HT-29 (cell line): ENCODE results near the gene SOWAHD. TPM values are rescaled to one million over a fixed set of nuclear protein-coding genes. Genes with fewer than 3 reads are reported as not detected.
"Not testable (repeated sequence)": the region's sequence is repeated elsewhere in the genome, so short reads cannot be mapped to it uniquely, and the experiment has no call there.

Experiments
- DNase-seq: peaks from one replicate; pipeline ENCODE4 v3.0.0-alpha.2; 2015; ENCODE audit warnings: low spot score
- total RNA-seq: library from RNA; depleted of rRNA; stranded (reverse); fragments of >200 nt; shearing (Covaris generic); gene quantifications from 2 replicates; pipeline ENCODE4 v1.2.3, GENCODE V29; 2014

SOWAHD gene
- total RNA-seq, 1 experiment from 2014 or later = 1.0 TPM

DNA sequence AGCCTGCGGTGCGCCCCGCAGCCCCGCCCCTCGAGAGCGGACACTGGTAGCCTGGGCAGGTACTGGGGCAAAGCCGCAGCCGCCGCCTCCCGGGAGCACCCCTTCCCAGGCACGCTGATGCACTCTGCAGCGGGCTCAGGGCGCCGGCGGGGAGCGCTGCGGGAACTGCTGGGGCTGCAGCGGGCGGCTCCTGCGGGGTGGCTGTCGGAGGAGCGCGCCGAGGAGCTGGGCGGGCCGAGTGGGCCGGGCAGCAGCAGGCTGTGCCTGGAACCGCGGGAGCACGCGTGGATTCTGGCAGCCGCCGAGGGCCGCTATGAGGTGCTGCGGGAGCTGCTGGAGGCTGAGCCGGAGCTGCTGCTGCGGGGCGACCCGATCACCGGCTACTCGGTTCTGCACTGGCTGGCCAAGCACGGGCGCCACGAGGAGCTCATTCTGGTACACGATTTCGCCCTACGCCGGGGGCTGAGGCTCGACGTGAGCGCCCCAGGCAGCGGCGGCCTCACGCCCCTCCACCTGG, 401 bp downstream of the SOWAHD start:
- no peak for DNase-seq

DNA sequence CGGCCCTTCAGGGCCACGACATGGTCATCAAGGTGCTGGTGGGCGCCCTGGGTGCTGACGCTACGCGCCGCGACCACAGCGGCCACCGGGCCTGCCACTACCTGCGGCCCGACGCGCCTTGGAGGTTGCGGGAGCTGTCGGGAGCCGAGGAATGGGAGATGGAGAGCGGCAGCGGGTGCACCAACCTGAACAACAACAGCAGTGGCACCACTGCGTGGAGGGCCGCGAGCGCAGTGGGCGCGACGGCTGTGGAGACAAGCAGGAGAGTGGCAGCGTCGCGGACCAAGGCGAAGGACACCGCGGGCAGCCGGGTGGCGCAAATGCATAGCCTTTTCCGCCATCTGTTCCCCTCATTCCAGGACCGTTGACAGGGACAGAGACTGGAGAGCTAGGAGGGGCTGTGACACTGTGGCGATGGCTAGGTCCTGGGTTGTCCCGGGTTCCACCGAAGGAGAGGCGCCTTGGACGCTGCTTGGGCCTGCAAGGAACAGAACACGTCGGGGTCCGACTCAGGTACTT, 919 bp downstream of the SOWAHD start:
- no peak for DNase-seq

DNA sequence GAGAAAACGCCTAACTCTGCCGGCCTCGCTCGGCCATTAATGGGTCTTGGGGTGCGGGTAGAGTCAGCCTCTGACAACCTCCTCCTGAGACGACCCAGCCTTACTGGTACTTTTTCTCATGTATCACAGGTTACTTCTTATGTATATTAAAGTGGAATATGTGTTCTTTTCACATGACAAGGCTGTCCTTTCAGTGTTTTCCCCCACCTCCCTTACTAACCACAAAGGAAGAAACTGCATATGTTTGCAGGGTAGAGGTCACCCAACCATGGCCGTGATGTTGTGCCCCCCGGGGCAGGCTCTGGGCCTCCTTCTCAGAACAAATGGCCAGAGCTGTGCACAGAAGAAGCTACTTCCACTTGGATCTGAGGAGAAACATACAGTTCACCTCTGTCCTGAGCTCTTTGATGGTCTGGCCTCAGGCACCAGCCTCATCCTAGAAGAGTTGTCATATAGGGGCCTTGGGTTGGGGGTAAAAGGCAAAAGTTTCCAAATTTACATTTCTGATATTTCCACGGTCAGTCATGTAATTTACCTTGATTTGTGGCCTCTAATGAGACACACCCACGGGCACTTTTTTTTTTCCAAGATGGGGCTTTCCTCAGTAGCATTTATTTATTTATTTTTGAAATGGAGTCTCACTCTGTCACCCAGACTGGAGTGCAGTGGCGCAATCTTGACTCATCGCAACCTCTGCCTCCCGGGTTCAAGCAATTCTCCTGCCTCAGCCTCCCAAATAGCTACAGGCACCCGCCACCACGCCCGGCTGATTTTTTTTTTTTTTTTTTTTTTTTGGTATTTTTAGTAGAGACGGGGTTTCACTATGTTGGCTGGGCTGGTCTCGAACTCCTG, 1.9 kb downstream of the SOWAHD start:
- DNase-seq = no peak

DNA sequence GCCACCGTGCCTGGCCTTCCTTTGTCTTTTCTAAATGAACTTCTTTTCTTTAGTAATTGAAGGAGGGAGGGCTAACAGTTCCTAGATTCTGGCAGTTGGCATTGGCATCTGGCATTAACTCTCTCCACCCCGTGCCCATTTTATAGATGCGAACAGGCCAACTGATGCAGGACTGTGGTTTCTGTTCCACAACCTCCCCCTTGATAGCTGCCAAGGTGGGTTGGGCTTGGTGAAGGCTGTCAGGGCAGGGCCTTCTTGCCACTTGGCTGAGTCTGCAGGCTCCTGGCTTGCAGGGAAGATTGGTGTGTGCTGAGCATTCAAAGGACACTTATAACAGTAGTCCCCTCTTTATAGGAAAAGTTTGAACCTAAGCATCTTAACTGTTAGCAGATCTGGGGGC, 4.3 kb downstream of the SOWAHD start:
- DNase-seq = no peak

DNA sequence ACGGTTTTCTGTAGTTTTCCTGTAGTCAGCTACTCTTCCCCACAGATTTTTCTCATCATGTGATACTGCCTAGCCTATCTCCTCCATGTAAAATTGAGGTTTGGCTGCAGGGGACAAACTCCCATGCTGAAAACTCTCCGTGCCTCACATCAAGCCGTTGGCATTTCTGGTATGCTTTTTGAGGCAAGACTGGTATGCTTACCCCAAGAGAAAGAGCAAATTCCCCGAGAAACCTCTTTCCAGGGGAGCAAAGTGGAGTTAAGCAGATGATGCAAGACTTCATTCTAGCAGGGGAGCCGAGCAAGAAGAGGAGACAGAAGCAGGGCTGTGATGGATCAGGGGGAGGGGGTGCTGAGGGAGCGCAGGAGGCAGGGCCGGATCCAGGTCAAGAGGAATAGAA, 4.8 kb downstream of the SOWAHD start:
- no peak for DNase-seq

DNA sequence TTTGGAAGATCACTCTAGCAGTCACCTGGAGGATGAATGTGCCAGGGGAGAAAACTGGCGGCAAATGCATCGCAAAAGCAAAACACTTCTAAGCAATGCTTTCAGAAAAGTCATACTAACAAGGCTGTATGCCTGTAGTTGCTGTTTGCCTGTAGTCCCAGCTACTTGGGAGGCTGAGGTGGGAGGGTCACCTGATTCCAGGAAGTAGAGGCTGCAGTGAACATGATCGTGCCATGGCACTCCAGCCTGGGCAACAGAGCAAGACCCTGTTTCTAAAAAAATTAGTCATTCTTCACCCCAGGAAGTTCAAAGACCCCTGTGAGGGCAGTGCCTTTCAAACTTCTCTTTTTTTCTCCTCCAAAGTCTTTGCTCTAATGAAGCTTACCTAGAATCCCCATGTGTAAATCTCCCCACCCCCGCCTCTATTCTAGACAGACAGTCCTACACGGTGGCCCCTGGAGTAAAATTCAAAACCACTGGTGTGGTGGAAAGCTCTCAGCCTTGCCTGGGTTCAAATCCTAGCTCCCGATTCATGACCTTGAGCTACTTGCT, 5.5 kb downstream of the SOWAHD start:
- no peak for DNase-seq

DNA sequence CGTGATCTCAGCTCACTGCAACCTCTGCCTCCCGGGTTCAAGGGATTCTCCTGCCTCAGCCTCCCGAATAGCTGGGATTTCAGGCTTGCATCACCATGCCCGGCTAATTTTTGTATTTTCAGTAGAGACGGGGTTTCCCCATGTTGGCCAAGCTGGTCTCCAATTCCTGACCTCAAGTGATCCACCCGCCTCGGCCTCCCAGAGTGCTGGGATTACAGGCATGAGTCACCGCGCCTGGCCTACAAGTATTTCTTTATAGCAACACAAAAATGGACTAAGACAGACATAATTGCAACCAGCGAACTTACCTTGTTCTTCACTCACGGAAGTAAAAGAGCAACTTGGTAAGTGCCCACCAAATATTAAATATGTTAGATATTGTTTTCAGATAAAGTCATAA, 10.0 kb downstream of the SOWAHD start:
- not testable (repeated sequence) for DNase-seq

DNA sequence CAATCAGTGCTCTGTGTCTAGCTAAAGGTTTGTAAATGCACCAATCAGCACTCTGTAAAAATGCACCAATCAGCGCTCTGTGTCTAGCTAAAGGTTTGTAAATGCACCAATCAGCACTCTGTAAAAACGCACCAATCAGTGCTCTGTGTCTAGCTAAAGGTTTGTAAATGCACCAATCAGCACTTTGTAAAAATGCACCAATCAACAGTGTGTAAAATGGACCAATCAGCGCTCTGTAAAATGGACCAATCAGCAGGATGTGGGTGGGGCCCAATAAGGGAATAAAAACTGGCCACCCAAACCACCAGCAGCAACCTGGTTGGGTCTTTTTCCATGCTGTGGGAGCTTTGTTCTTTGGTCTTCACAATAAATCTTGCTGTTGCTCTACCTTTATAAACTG, 11.0 kb downstream of the SOWAHD start:
- DNase-seq = not testable (repeated sequence)

DNA sequence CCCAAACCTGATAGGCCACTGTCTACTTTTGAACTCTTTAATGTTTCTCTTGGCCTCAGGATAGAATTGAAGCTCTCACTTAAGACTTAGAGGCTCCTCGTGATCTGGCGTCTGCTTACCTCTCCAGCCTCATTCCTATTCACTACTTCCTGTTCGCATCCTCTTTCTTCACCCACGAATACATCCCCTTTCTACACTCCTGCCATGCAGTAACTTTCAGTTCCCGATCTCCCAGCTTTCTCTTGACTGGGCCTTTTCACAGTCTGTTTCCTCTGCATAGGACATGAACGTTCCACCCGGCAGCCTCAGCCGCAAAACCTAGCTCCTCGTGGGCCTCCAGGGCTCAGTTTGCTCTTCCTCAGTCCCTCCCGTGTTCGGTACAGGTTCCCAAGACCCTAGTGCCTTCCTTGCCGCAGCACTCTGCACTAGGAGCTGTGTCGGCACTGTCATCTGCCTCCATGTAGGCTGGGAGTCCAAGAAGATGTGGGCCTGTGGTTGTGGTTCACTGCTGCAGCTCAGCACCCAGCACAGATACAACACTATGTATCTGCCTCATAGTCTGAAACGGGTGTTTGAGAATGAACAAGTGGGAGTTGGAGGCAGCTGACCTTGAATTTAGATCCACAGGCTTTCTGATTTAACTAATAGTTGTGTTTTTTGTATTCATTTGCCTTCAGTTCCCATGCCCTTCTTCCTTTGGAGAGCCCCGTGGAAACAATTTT, 17.3 kb downstream of the SOWAHD start:
- DNase-seq = no peak

DNA sequence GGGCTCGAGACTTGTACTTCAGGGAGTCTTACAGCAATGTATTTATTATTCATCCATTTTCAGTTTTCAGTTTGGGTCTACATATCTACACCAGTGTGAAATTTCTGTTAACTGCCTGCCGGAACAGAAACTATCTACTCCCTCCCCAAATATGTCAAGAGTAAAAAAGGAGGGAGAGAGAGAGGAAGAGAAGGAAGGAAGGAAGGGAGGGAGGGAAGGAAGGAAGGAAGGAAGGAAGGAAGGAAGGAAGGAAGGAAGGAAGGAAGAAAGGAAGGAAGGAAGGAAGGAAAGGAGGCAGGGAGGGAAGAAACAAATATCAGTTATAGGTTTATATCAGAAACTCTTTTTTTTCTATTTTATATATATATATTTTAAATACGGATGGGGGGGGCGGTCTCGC, 20.4 kb downstream of the SOWAHD start:
- no peak for DNase-seq

DNA sequence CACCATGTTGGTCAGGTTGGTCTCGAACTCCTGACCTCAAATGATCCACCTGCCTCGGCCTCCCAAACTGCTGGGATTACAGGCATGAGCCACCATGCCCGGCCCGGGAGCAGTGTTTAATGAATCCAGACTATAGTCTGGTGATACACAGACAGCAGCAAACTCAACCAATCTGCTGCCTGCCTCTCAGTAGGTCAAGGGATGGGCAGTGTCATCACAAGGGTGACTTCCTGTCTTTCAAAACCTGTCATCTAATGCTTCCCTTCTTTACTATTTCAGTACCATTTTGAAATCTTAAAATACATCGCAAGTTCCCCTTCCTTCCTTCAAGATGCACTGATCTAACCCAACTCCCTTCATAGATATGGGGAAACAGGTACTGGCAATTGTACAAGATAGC, 24.6 kb downstream of the SOWAHD start:
- DNase-seq = no peak

DNA sequence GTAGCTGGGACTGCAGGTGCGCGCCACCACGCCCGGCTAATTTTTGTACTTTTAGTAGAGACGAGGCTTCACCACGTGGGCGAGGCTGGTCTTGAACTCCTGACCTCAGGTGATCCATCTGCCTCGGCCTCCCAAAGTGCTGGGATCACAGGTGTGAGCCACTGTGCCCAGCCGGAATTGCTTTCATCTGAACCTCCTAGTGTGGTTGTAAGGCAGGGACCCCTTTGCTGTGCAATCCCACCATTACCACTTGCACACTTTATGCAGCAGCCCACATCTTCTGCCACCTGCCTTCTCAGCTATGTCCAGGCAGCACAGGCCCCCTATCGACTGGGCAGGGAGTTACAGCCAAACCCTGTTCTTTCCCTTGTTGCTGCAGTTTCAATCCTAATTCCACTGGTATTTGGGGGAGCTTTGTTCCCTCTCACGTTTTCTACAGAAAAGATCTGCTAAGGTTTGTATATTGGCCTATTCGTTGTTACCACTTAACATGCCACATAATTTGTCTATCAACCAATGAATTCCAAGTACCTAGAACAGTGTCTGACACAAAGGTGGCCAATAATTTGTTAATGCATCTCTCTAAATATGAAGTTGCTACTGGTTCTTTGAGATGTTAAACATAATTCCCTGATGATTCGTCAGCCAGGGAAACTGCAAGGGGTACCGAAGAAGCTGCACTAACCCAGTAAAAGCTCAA, 26.5 kb downstream of the SOWAHD start:
- DNase-seq = peak; percentile 54

DNA sequence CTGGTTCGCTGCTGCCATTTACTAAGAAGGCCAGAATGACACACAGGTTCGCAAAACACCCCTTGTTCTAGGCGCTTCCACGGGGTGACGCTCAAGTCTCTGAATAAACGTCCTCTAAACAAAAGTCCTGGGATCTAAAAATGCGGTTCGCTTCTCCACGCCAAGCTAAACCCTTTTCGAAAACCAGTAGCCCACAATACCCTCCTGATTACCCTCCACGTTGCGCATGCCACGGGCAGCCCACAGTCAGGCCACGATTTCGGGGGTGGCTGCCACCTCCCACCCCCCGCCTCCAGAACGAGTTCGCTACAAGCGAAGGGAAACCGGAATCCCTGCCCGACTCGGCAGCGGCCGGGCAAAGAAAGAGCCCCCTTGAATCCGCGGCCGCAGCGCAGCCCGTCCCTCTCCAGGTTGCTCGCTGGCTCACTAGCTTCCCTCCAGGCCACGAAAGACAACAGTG, 32.6 kb downstream of the SOWAHD start:
- peak; percentile 58 for DNase-seq

DNA sequence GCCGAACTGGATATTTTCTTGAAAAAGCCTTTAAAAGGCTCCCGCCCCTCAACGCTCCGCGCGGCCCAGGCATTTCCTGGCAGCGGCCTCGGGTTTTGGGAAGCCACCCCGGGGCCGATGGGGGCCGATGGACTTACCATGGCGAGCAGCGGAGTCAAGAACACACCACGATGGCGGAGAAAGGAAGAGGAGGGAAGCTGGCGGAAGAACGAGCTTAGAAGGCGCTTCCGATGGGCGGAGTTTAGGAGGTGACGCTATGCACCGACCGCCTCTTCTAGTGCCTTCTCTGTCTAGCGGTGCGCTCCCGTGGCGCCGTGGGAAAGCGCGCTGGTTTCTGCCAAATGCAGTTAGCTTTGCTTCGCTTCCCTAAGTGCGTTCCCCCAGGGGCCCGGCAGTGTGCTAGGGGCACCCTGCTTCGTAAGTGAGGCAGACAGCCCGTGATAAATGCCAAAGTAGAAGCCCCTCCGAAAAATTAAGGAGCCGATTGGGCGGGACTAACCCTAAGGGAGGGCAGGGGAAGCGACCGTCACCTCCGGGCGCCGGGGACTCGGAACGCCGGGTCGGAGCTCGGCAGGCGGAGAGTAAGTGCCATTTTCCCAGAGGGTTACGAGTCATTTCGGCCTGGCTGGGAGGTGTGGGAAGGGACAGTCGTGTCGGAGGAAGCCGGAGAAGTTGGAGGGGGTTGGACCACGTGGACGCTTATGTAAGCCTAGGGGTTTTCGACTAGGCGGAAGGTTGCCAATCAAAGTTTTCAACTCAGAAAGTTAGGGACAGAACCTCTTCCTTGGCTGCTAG, 33.2 kb downstream of the SOWAHD start, which contains the start of gene RPL39:
TSS of gene RPL39 (minus strand) at position 194 of the 795 bp plus-strand sequence. CDS start at position 140, 54 bp downstream.
- peak; percentile 95 for DNase-seq

DNA sequence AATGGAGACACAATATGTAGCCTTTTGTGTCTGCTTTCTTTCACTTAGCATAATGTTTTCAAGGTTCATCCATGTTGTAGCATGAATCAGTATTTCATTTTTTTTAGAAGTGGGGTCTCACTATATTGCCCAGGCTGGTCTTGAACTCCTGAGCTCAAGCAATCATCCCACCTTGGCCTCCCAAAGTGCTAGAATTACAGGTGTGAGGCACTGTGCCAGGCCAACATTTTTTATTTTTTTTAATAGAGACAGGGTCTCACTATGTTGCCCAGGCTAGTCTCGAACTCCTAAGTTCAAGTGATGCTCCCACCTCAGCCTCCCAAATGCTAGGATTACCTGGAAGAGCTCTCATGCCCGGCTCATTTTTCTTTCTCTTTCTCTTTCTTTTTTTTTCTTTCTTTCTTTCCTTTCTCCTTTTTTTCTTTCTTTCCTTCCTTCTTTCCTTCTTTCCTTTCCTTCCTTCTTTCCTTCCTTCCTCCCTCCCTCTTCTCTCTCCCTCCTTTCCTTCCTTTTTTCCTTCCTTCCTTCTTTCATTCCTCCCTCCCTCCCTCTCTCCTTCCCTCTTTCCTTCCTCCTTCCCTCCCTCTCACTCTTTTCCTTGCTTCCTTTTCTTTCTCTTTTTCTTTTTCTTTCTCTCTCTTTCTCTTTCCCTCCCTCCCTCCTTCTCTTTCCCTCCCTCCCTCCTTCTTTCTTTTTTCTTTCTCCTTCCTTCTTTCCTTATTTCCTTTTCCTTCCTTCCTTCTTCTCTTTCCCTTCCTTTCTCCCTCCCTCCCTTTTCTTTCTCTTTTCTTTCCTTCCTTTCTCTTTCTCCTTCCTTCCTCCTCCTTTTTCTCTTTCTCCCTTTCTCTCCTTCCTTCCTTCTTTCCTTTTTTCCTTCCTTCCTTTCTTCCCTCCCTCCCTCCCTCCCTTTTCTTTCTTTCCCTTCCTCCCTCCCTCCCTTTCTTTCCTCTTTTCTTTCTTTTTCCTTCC, 43.1 kb downstream of the SOWAHD start:
- DNase-seq = no peak

DNA sequence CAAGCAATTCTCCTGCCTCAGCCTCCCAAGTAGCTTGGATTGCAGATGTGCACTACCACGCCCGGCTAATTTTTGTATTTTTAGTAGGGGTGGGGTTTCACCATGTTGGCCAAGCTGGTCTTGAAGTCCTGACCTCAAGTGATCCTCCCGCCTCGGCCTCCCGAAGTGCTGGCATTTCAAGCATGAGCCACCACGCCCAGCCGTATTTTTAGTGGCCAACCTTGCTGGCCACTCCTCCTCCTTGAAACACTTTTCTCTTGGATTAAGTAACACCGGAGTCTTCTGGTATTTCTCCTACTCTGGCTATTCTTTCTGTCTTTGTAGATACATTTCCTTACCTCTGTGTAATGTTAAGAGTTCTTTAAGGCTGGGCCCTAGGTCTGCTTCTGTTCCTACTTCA, 44.2 kb downstream of the SOWAHD start:
- DNase-seq = no peak

DNA sequence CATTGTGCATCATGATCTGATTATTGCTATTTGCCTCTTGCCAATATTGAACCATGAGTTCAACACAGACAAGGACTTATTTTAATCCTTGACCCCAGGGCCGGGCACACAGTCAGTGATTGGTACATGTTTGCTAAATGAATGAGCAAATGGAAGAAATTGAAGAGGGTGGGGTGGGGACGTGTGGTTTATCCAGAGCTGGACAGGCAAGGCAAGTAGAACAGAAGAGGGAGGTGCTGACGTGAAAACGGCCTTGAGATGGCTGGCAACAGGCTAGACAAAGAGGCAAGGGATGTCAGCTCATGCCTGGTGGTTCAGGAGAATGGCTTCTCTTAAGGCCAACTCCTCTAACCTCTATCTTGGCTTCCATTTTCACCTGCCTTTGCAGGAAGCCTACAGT, 50.1 kb downstream of the SOWAHD start:
- not testable (repeated sequence) for DNase-seq

DNA sequence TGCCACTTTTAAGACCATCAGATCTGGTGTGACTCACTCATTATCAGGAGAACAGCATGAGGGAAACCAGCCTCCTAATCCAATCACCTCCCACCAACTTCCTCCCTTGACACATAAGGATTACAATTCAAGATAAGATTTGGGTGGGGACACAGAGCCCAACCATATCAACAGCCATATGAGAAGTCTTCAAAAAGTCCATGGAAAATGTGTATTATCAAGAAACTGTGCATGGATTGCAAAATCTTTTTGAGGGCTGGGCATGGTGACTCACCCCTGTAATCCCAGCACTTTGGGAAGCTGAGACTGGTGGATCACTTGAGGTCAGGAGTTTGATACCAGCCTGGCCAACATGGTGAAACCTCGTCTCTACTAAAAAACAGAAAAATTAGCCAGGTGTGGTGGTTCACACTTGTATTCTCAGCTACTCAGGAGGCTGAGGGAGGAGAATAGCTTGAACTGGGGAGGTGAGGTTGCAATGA, 50.8 kb downstream of the SOWAHD start:
- DNase-seq = no peak
